ENCODE measurements around the gene VIL1.

- TF ChIP-seq CTCF (IDR thresholded peaks at IDR 0.05): no peak
- no peak for TF ChIP-seq POLR2A (IDR thresholded peaks at IDR 0.05)
Observed at GRCh38 chr2:218418717-218419458, at the start of gene VIL1.

Measured in prostate gland (tissue), 2 donors.